MV-4-11 (cell line): Measurements from ENCODE around the gene UBXN11.

Experiments used
- DNase-seq: peaks from one replicate; lab custom pipeline; 2025; lab: John Stamatoyannopoulos, UW

Gene UBXN11

GRCh38 chr1:26285366-26286063, 20.9 kb downstream of the UBXN11 start:
- no peak for DNase-seq

- peak; percentile 96 for DNase-seq
These were observed 21.7 kb downstream of the UBXN11 start for GRCh38 chr1:26284597-26285347.

DNA sequence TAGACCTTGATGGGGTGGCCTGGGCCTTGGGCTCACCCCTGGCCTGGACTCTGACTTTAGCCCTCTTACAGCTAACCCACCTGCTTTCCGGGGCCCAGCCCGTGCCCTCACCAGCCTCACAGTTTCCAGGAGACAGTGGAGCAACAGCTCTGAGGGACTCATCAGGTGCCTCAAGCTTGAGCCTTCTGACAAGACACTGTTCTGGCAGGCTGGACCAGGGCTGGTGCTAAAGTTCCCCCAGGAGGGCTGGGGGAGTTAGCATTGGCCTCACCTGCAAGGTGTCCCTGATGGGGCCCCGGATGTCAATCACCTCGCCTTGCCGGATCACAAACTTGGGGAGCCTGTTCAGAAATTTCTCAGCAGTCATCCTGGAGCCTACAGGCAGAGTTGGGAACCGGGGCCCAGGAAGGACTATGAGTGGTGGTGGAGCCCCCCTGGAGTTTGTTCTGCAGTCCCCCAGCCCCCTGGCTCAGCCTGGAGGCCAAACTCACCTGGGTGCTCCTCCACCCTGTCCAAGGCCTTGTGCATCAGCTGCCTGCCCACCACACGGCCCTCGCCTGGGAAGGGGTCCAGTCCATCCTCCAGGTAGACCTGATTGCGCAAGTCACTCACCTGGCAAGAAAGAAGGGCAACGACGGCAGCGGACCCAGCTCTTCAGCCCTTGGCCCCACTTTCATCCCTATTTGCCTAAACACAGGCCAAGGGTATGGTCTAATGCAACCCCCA, 22.4 kb downstream of the UBXN11 start:
- no peak for DNase-seq

DNA sequence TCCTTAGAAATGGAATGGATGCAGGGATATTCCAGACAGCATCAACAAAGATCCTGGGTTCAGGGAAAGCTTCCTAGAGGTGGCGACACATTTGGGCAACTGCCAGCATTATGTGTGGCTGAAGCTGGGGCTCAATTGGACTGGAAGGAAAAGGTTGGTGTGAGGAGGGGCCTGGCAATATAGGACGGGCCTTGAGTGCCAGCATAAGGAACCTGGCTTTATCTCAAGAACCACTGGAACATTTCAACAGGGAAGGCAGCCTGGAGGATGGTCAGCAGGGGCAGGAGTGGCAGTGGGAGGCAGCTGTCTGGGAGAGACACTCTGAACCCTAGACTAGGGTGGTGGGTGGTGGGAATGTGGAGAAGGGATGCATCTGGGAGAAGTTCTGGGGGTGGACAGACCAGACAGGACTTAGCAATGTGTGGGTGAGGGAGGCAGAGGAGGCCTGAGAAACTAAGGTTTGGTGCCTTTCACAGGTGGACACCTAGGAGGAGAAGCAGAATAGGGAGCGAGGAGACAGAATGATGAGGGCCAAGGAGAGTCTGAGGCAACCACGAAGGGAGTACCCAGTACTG, 23.1 kb downstream of the UBXN11 start:
- no peak for DNase-seq

DNA sequence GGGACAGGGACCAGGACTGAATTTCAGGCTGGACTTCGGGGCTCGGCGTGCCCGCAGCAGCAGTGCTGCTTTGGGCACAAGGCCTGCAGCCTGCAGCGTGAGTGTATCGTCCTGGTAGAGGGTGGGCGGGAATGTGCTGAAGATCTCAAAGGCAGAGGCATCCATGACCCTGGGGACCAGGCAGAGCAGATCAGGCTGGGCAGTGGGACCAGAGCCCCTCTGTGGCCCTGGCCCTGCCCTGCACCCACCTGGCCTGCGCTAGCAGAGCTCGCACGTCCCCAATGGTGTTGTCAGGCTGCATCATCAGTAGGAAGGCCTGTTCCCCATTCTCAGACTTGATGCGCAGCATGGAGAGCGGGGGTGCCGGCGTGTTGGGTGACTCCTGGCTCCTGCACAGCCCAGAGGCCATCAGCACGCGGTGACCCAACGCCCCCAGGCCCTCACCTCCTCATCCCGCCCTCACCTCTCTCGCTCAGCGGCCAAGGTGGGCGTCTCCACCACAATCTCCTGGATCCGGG, 24.0 kb downstream of the UBXN11 start:
- DNase-seq: no peak

DNA sequence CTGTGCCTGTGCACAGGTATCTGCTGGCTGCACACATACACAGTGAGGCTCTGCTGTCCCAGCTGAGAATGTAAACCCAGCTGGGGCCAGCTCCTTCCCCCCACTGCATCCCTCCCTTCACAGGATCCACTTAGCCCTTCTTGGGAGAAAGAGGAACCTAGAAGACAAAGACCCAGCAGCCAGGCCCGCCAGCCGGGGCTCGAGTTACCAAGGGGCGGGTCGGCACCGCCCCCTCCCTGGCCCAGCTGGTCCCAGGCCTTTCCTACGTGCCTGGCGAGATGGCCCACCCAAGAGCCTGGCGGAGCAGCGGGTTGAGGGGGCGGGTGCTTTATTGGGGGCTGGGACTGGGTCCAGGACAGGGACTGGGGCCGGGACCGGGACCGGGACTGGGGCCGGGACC, 24.5 kb downstream of the UBXN11 start:
- DNase-seq: peak; percentile 71

- no peak for DNase-seq
These were observed 25.1 kb downstream of the UBXN11 start for GRCh38 chr1:26281091-26281958.

DNA sequence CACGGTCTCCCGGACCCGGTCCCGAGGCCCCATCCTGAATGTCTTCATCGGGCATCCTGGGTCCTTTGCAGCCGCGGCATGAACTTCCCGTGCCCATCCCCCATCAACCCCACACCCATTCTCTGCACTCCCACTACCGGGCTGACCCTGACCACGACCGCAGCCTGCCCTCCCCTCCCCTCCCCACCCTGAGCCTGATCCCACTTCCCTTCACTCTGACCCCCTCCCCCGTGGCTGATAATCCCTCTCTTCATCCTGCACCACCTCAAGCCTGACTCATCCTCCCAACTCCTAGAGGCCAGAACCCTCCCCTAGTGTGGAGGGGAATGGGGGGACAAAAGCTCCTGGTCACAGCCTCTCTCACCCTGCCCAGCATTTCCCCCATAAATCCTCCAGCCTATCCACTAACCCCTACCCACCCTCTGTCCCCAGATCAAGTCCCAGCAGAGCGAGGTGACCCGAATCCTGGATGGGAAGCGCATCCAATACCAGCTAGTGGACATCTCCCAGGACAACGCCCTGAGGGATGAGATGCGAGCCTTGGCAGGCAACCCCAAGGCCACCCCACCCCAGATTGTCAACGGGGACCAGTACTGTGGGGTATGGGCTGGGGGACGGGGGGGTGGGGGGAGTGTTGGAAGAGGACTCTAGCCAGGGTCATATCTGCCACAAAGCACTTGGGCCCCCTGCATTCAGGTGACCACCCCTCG, 25.9 kb downstream of the UBXN11 start:
- DNase-seq: peak; percentile 76

- DNase-seq: peak; percentile 75
These were observed 26.7 kb downstream of the UBXN11 start, which contains the start of gene SH3BGRL3 for GRCh38 chr1:26279456-26280332. TSS of gene SH3BGRL3 (plus strand) at chr1:26280086. CDS start at chr1:26280156, 70 bp downstream.

- DNase-seq: peak; percentile 87
These were observed 27.5 kb downstream of the UBXN11 start for GRCh38 chr1:26278724-26279455.

GRCh38 chr1:26278303-26278702, 28.1 kb downstream of the UBXN11 start:
- no peak for DNase-seq

- DNase-seq: no peak
These were observed 28.7 kb downstream of the UBXN11 start for GRCh38 chr1:26277719-26278118.

- DNase-seq: no peak
These were observed 29.2 kb downstream of the UBXN11 start for GRCh38 chr1:26277261-26277661.

DNA sequence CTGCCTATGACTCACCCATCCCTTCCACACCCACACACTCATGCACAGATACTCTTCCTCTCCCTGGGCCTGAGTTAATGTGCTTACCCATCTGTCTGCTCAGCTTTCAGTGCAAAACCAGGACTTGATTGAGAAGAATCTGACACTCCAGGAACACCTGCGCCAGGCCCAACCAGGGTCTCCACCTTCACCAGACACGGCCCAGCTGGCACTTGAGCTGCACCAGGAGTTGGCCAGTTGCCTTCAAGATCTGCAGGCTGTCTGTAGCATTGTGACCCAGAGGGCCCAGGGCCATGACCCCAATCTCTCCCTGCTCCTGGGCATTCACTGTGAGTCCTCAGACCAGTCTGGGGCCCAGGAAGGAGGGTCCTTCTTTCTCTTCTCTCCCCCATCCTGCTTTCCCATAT, 30.0 kb downstream of the UBXN11 start:
- DNase-seq: no peak

DNA sequence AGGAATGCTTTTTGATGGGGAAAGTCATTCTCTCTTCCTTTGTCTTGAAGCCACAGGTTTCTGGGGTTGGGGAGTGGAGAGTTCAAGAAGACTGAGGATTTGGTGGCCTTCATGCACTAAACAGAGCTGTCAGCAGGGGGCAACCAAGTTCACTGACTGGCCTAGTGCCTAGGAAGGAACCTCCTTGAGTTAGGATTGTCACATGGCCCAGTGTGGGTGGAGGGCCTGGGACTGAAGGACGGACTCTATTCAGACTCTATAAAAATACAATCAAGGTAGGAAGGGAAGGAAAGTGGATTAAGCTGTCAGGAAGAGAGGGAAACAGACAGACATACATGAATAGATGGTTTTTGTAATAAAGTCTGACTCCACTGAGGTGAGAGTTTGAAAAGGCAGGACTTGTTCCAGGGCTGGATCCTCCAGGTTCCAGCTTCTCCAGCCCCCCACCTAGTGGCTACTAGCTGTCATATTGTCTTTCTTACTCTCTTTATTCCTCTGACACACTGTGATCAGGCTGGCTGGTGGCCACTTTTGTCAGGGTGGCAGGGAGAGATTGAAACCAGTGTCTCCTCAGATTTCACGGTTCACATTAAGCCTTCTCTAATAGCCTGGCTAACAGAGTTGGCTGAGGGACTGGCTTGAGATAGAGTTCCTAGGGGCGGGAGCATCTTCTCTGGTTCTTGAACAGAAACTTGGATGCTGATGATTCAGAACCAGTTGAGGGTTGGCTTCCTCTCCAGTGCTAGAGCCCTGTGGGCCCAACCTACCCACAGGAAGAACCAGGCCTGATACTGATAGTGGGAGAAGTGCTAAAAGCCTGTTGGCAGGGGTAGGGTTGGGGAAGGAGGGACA, 30.6 kb downstream of the UBXN11 start:
- DNase-seq: peak; percentile 97

DNA sequence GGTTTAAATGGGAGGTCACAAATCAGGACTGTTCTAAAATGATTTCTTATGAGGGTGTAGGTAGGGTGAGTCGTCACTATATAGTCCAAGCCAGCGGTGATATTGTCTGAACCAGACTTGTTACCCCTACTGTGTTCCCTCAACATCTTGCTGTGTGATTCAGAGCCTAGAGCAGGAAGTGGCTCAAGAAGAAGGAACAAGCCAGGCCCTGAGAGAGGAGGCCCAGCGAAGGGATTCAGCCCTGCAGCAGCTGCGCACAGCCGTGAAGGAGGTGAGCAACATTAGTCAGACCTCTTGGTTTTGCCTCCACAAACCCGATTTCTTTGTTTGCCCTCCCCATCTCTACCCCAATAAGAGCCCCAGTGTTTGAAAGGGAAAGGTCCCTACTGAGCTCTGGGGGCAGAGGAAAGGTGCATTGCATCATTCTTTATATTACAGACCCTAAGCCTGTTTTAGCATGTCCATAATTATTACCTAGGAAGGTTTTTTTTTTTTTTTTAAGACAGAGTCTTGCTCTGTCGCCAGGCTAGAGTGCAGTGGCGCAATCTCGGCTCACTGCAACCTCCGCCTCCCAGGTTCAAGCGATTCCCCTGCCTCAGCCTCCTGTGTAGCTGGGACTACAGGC, 31.5 kb downstream of the UBXN11 start:
- peak; percentile 91 for DNase-seq

GRCh38 chr1:26269198-26269550, 37.3 kb downstream of the UBXN11 start:
- DNase-seq: no peak
